Epithelial cell of esophagus (primary cell): ENCODE results near the gene COL12A1.

ENCODE experiments used
- DNase-seq: peaks from one replicate; pipeline ENCODE4 v3.0.0; 2010; ENCODE audit warnings: low read depth
- H3K4me3 ChIP-seq: 2 replicates; pipeline ENCODE4 v1.5.1; 2011; ENCODE audit warnings: mild to moderate bottlenecking, low read length, control low read depth
- CTCF ChIP-seq: IDR thresholded peaks from 2 replicates; pipeline ENCODE4 v1.5.1; 2011; ENCODE audit warnings: low read depth, mild to moderate bottlenecking, low read length, control low read depth, inconsistent platforms; ENCODE audit not compliant: insufficient read depth; ENCODE audit errors: missing control alignments

The COL12A1 gene

GRCh38 chr6:75115481-75115880 is 90.4 kb downstream of the COL12A1 start:
- no peak for DNase-seq
- no peak for TF ChIP-seq CTCF

GRCh38 chr6:75114806-75115205 is 91.0 kb downstream of the COL12A1 start:
- no peak for DNase-seq
- H3K4me3 ChIP-seq: no peak overlapping the region
- no peak for TF ChIP-seq CTCF

More at GRCh38 chr6:75115481-75115880, 90.4 kb downstream of the COL12A1 start:
- H3K4me3 ChIP-seq: no peak overlapping the region

- no peak for TF ChIP-seq CTCF
- no peak overlapping the region for H3K4me3 ChIP-seq
- no peak for DNase-seq
Observed at GRCh38 chr6:75114195-75114594, 91.7 kb downstream of the COL12A1 start.

- no peak for DNase-seq
- H3K4me3 ChIP-seq: no peak overlapping the region
- TF ChIP-seq CTCF: no peak
Observed at GRCh38 chr6:75113446-75113845, 92.4 kb downstream of the COL12A1 start.

- no peak for TF ChIP-seq CTCF
- no peak overlapping the region for H3K4me3 ChIP-seq
- no peak for DNase-seq
Observed at GRCh38 chr6:75109765-75110164, 96.1 kb downstream of the COL12A1 start.

- H3K4me3 ChIP-seq: no peak overlapping the region
- TF ChIP-seq CTCF: no peak
- DNase-seq: no peak
Observed at GRCh38 chr6:75109022-75109421, 96.8 kb downstream of the COL12A1 start.

- no peak for DNase-seq
- TF ChIP-seq CTCF: no peak
- H3K4me3 ChIP-seq: no peak overlapping the region
Observed at GRCh38 chr6:75108333-75108974, 97.4 kb downstream of the COL12A1 start.
